DMS153 treated with DMSO at 0.1 percent for 48 hours (cell line): ENCODE data around the gene CARMIL1.

Experiments
- DNase-seq: peaks from one replicate; lab custom pipeline; 2025; ENCODE audit not compliant: unreplicated experiment; lab: John Stamatoyannopoulos, UW

The CARMIL1 gene

DNA sequence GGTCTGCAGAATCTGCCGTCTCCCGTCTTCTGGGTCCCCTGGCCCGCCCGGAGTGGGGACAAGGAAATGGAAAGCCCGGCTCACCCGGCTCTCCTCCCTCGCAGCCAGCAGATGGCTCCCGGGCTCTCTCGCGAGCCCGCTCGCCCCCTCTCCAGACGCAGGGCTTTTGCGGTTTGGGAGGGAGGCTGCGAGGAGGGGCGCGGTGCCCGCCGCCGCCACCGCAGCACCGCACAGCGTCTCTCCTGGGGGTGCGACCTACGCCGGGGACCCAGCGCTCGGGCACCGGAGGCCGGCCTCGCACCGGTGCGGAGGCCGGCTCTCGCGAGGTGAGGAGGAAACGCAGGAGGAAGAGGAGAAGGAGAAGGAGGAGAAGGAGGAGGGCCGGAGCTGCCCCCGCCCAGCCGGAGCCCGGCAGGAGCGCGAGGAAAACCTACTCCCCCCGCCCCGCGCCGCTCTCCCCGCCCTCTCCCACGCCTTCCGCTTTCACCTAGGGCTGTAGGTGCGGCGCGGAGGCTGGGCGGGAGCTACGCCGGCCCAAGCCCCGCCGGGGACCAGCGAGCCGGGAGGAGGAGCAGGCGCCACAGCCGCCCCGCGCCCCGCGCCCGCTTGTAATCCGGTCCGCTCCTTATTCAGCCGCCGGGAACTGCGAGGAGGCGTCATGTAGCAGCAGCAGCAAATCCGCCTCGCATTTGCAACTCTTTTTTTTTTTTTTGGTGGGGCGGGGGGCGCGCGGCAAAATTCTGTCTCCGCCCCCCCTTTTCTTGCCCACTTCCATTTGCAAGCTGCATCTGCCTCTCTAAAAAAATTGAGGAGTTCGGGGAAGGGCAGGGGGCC, at the start of gene CARMIL1:
TSS of gene CARMIL1 (plus strand) at position 461 of the 834 bp plus-strand sequence. CDS start 422 bp downstream, outside the sequence.
- peak; percentile 90 for DNase-seq

- DNase-seq = no peak
These were observed 49.4 kb upstream of the CARMIL1 start for GRCh38 chr6:25229671-25230321.

- no peak for DNase-seq
These were observed 46.7 kb upstream of the CARMIL1 start for GRCh38 chr6:25232479-25232878.

- no peak for DNase-seq
These were observed 45.9 kb upstream of the CARMIL1 start for GRCh38 chr6:25233226-25233625.

GRCh38 chr6:25237579-25237978, 41.6 kb upstream of the CARMIL1 start:
- no peak for DNase-seq

DNA sequence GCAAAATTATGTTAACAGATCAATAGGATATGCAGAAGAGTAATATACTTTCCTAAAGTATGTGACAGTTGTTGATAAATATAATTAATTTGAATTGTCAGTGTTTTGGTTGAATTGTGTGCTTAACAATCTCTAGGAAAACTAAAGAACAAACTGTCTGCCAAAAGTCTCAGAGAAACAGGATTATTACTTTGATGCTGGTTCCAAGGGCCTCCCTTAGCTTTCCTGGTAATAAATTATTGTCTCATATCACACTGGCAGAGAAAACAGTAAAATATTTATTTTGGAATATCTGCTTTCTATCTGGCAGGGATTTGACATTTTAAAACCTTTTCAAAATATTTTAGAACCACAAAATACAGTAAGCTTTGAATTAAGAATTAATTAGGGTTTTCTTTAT, 40.1 kb upstream of the CARMIL1 start:
- DNase-seq = no peak

DNA sequence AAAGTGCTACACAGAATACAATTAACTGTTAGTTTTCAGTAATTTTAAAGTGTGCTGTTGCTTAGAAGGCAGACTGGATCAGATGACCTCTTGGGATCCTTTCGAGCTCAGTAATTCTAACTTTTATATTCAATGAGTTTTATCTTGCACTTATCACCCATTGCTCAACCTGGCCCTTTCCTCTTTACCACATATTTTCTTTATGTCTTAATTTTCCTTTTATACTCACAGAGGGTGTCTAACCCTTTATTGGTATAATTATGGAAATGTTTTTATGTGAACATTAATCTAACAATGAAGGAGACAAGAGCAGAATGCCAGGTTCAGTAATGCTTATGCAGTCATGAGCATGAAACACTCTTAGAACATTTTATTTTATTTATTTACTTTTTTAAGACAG, 39.7 kb upstream of the CARMIL1 start:
- DNase-seq = no peak

GRCh38 chr6:25242567-25242966, 36.6 kb upstream of the CARMIL1 start:
- no peak for DNase-seq

DNA sequence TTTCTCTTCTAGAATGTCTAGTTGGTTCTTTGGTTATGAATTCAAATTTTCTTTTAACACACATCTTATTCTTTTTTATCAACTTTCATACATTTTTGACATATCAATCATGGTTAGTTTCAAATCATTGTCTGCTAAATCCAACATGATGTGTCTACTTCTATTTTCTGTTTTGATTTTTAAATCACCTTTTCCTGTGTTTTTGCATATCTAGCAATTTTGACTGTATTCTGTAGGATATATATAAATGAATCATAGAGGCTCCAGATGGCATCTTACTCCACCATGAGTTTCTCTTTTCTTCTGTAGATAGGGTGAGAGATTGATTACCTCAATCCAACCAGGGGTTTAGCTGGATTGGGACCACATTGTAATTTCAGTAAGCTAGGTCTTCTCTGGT, 34.3 kb upstream of the CARMIL1 start:
- DNase-seq = no peak

GRCh38 chr6:25248123-25248522, 31.1 kb upstream of the CARMIL1 start:
- no peak for DNase-seq

GRCh38 chr6:25249133-25249532, 30.0 kb upstream of the CARMIL1 start:
- no peak for DNase-seq

DNA sequence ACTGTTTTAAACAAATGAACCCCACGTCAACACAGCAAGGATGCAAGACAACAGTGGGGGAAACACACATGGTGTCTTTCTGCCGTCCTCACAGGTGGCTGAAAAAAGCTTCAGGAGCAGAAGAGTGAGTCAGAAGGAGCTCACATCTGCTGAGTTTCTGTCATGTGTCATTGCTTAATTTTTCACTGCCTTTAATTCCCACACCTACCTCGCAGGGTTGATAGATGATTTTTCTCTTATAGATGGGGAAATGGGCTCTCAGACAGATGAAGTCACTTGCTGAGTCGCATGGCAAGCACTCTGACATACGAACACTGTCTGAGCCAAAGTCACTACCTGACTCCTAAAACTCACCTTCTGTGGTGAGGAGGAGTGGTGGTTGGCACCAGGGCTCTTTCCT, 28.3 kb upstream of the CARMIL1 start:
- DNase-seq = no peak

DNA sequence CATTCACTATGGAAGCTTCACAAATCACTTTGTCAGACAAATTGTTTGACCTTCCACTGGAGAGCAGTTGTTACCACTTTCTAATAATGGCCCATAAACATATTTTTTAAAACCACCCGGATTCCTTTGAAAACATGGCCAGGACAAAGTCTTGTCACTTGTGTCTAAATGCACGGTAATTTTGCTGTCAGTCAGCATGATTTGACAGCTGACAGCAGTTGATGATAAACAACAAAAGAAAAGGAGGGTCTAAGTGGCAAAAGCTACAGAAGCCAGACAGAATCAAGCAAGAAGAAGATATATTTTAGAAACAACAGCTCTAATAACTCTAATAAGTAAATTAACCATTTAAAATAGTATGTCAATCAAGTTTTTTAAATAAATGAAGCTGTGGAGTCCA, 27.7 kb upstream of the CARMIL1 start:
- DNase-seq = no peak

DNA sequence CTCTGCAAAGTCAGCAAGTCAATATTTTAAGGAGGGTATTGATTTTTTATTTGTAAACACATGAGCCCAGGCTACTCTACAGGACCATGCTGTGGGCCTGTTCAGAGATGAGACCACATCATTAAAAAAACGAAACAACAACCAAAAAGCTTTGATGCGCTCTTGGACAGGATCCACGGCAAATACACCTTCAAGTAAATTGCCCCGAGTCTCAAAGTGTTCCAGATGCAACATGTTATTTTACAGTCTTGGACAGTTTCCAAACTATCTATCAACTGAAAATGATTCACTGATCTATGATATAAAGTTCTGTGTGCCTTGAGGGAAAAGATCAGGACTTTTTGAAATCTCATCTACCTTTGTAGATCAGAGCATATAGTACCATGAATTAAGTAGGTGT, 25.8 kb upstream of the CARMIL1 start:
- DNase-seq = peak; percentile 25

- no peak for DNase-seq
These were observed 24.5 kb upstream of the CARMIL1 start for GRCh38 chr6:25254671-25255070.

- DNase-seq = no peak
These were observed 21.4 kb upstream of the CARMIL1 start for GRCh38 chr6:25257686-25258348.

- no peak for DNase-seq
These were observed 19.4 kb upstream of the CARMIL1 start for GRCh38 chr6:25259756-25260155.

DNA sequence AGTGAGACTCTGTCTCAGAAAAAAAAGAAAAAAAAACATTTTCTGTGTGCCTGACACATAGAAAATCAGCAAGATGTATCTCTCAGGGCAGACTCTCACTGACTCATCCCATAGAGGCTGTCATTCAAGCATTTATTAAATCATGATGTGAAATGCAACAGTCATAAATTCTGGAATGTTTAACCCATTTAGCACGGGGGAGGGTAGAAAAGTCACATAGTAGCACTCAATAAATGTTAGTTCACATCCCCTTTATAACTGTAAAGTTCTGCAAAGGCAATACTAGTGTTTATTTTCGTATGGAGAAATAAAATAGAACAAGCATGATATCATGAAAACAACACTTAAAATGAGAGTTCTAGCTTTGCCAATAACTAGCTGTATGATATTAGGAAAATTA, 15.5 kb upstream of the CARMIL1 start:
- DNase-seq = no peak

- DNase-seq = no peak
These were observed 12.6 kb upstream of the CARMIL1 start for GRCh38 chr6:25266456-25267100.

DNA sequence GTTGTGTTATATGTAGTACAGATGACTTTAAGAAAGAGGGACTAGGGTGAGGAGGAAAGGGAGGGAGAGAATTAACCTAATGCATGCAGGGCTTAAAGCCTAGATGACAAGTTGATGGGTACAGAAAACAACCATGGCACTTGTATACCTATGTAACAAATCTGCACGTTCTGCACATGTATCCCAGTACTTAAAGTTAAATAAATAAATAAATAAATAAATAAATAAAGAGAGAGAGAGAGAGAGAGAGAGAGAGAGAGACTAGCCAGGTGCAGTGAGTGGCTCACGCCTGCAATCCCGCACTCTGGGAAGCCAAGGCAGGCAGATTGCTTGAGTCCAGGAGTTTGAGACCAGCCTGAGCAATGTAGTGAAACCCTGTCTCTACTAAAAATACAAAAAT, 11.5 kb upstream of the CARMIL1 start:
- no peak for DNase-seq

GRCh38 chr6:25270559-25270958, 8.6 kb upstream of the CARMIL1 start:
- no peak for DNase-seq

- no peak for DNase-seq
These were observed 3.7 kb upstream of the CARMIL1 start for GRCh38 chr6:25275436-25275835.
